K562 (cell line): ENCODE data around the gene CREG1. TPM values are rescaled to one million over a fixed set of nuclear protein-coding genes. Genes with fewer than 3 reads are reported as not detected.

Experiments used
- ATAC-seq: fragments of 200-7000 bp; cut with Tn5 transposase; 3 replicates; pipeline ENCODE4 v1.9.1; 2020; ENCODE audit warnings: moderate library complexity
- BruUV-seq: library from RNA; stranded (reverse); fragments of 400-500 nt; replicated peaks from 2 replicates; lab custom pipeline; 2021; lab: Mats Ljungman, UMichigan
- CTCF ChIA-PET: fragments of 300-600 bp; formaldehyde crosslinking; extraction: SDS; loops from one replicate; lab custom pipeline; 2021; ENCODE audit warnings: low intra/inter-chr PET ratio; lab: Yijun Ruan, JAX
- POLR2A ChIA-PET: fragments of 300-600, 350-650 bp; sonication (Branson Sonifier 250); formaldehyde crosslinking; extraction: SDS; loops from one replicate; lab custom pipeline; 2021; ENCODE audit warnings: antibody characterized with exemption, inconsistent platforms; lab: Yijun Ruan, JAX
- DNase-seq, 4 experiments: peaks; one replicate each; pipeline versions ENCODE4 v3.0.0 to v3.0.0-alpha.2; 2011 to 2018; ENCODE audit warnings: low spot score in 3 of 4, mixed read lengths in 3 of 4; ENCODE audit errors: extremely low read depth in 1 of 4
- FAIRE-seq: peaks from 2 replicates; lab custom pipeline; 2011; peaks lifted over from hg19 to GRCh38; lab: Jason Lieb, UNC
- H2AFZ ChIP-seq: 2 replicates; pipeline ENCODE4 v1.6.0; 2011; ENCODE audit warnings: low read depth, low read length, control low read depth, inconsistent platforms
- H3K27ac ChIP-seq: fragments of 200-600 bp; 3 replicates; pipeline ENCODE4 v1.8.0; 2011; ENCODE audit warnings: low read depth, mild to moderate bottlenecking, control low read depth, inconsistent platforms, low read length, moderate library complexity, mixed read lengths; ENCODE audit errors: extremely low read depth
- H3K27me3 ChIP-seq, 2 experiments: fragments of 300-600 bp in 1 of 2; 2 replicates in 1 of 2; 3 replicates in 1 of 2; pipeline versions ENCODE4 v1.6.0 to v1.8.0; 2011; ENCODE audit warnings: inconsistent platforms in 2 of 2, low read length in 2 of 2, mild to moderate bottlenecking in 1 of 2, mixed read lengths in 1 of 2, moderate library complexity in 1 of 2; ENCODE audit not compliant: control insufficient read depth in 2 of 2, insufficient read depth in 2 of 2
- H3K36me3 ChIP-seq: fragments of 300-600 bp; 3 replicates; pipeline ENCODE4 v1.8.0; 2011; ENCODE audit warnings: mild to moderate bottlenecking, low read length, inconsistent platforms; ENCODE audit not compliant: control insufficient read depth, insufficient read depth
- H3K4me1 ChIP-seq, 2 experiments: fragments of 200-600 bp in 1 of 2; replicated peaks in 1 of 2; 2 replicates in 1 of 2; 3 replicates in 1 of 2; pipeline versions ENCODE4 v1.5.1 to v1.8.0; 2011; ENCODE audit warnings: inconsistent platforms in 2 of 2, low read length in 2 of 2, mild to moderate bottlenecking in 1 of 2, mixed read lengths in 1 of 2, moderate library complexity in 1 of 2; ENCODE audit not compliant: control insufficient read depth in 2 of 2, insufficient read depth in 2 of 2
- H3K4me2 ChIP-seq: 2 replicates; pipeline ENCODE4 v1.6.1; 2011; ENCODE audit warnings: low read length, control low read depth, inconsistent platforms, mixed read lengths; ENCODE audit not compliant: insufficient read depth
- H3K4me3 ChIP-seq: fragments of 200-600 bp; sonication (generic), shearing (Covaris generic); 2 replicates; pipeline ENCODE4 v1.5.1; 2016; ENCODE audit warnings: control low read depth, inconsistent platforms
- H3K79me2 ChIP-seq: fragments of 200-600 bp; 3 replicates; pipeline ENCODE4 v1.8.0; 2011; ENCODE audit warnings: low read length, inconsistent platforms; ENCODE audit not compliant: control insufficient read depth, insufficient read depth
- H3K9ac ChIP-seq, 2 experiments: 2 replicates each; pipeline versions ENCODE4 v1.6.0 to v1.6.1; 2011; ENCODE audit warnings: low read depth in 2 of 2, low read length in 2 of 2, control low read depth in 1 of 2, inconsistent platforms in 1 of 2, mild to moderate bottlenecking in 1 of 2, mixed read lengths in 1 of 2; ENCODE audit not compliant: insufficient read depth in 1 of 2
- H3K9me1 ChIP-seq: one replicate; pipeline ENCODE4 v1.6.0; 2011; ENCODE audit warnings: inconsistent platforms, mild to moderate bottlenecking, low read length, moderate library complexity; ENCODE audit not compliant: control insufficient read depth, insufficient read depth
- H3K9me3 ChIP-seq: replicated peaks from 2 replicates; pipeline ENCODE4 v1.5.1; 2011; ENCODE audit warnings: low read depth, low read length, inconsistent platforms; ENCODE audit not compliant: control insufficient read depth, insufficient read depth
- H4K20me1 ChIP-seq: replicated peaks from 2 replicates; pipeline ENCODE4 v1.6.1; 2011; ENCODE audit warnings: low read length, inconsistent platforms, mixed read lengths; ENCODE audit not compliant: control insufficient read depth, insufficient read depth
- ZMIZ1 ChIP-seq, 2 experiments: fragments of 150-350 bp in 1 of 2; IDR thresholded peaks; 2 replicates each; pipeline ENCODE4 v1.6.1; 2012 to 2016; ENCODE audit warnings: low read depth in 2 of 2, low read length in 2 of 2, mild to moderate bottlenecking in 1 of 2, moderate library complexity in 1 of 2
- WGBS: fragments of 100-300 bp; shearing (Covaris generic); methylation state at CpG from one replicate; pipeline ENCODE4 v1.1.6; 2016; ENCODE audit warnings: low coverage, mixed read lengths; ENCODE audit not compliant: insufficient coverage; ENCODE audit errors: missing lambda C conversion rate; 5-methylcytosine and 5-hydroxymethylcytosine counted together
- in situ Hi-C: fragments of 300-500 bp; cut with MboI; formaldehyde crosslinking; loops from 4 replicates; pipeline ENCODE4 v1.15.0; 2018; ENCODE audit warnings: inconsistent platforms, mixed read lengths
- intact Hi-C: fragments of 100-400 bp; cut with micrococcal nuclease; formaldehyde crosslinking; loops from 2 replicates; pipeline ENCODE4 v1.14.2; 2022
- polyA plus RNA-seq, 8 experiments: library from polyadenylated mRNA; depleted of rRNA in 4 of 8; stranded (reverse) in 5 of 8; unstranded in 3 of 8; fragments of >200 nt; fragmentation: Nextera tagmentation in 2 of 8; fragmentation: Illumina TruSeq in 1 of 8; extraction: Ambion mirVana in 2 of 8; extraction: Trizol in 1 of 8; gene quantifications; 2 replicates each; pipeline versions ENCODE4 v1.2.1 to v1.2.3, GENCODE V29; 2011 to 2014; ENCODE audit warnings: inconsistent platforms in 1 of 8, missing spikeins in 1 of 8
- total RNA-seq, 7 experiments: library from RNA; depleted of rRNA in 6 of 7; stranded (reverse); fragments of >200 nt in 6 of 7; fragmentation: Illumina TruSeq in 2 of 7; extraction: Trizol in 2 of 7; gene quantifications; 2 replicates each; pipeline versions ENCODE4 v1.2.1 to v1.2.3, GENCODE V29; 2011 to 2021; ENCODE audit warnings: low replicate concordance in 1 of 7
- TF ChIP-seq, protein P1 (sequence below): sonication (generic); formaldehyde crosslinking; IDR thresholded peaks from 2 replicates; pipeline ENCODE4 v1.8.0; 2022; ENCODE audit warnings: mild to moderate bottlenecking, missing genetic modification reagents, borderline replicate concordance
- TF ChIP-seq, protein P2 (sequence below), 3 experiments: fragments of 200-800 bp in 1 of 3; fragments of 250-450 bp in 1 of 3; fragments of 450-650 bp in 1 of 3; sonication (Bioruptor Pico) in 1 of 3; sonication (Bioruptor generic) in 1 of 3; formaldehyde crosslinking in 1 of 3; IDR thresholded peaks; 2 replicates each; pipeline versions ENCODE4 v1.6.1 to v1.8.0; 2016 to 2022; ENCODE audit warnings: mild to moderate bottlenecking in 2 of 3, missing genetic modification characterization in 2 of 3, missing compliant biosample characterization in 1 of 3, moderate library complexity in 1 of 3

The CREG1 gene
- total and polyA plus RNA-seq, 9 of the 15 experiments (the other 6 are each of a cell fraction or from before 2014, with no cell fraction given) = 45.7 to 272 (median 161) TPM

- H3K9ac ChIP-seq = no peak overlapping the region
- no peak for FAIRE-seq
- TF ChIP-seq, protein P1, sequence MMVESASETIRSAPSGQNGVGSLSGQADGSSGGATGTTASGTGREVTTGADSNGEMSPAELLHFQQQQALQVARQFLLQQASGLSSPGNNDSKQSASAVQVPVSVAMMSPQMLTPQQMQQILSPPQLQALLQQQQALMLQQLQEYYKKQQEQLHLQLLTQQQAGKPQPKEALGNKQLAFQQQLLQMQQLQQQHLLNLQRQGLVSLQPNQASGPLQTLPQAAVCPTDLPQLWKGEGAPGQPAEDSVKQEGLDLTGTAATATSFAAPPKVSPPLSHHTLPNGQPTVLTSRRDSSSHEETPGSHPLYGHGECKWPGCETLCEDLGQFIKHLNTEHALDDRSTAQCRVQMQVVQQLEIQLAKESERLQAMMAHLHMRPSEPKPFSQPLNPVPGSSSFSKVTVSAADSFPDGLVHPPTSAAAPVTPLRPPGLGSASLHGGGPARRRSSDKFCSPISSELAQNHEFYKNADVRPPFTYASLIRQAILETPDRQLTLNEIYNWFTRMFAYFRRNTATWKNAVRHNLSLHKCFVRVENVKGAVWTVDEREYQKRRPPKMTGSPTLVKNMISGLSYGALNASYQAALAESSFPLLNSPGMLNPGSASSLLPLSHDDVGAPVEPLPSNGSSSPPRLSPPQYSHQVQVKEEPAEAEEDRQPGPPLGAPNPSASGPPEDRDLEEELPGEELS (CRISPR knock-in tag) = no peak
- TF ChIP-seq ZMIZ1 (IDR thresholded peaks at IDR 0.05; ENCODE audit: low read depth in 2 of 2, low read length in 2 of 2) = no peak
- TF ChIP-seq, protein P2, sequence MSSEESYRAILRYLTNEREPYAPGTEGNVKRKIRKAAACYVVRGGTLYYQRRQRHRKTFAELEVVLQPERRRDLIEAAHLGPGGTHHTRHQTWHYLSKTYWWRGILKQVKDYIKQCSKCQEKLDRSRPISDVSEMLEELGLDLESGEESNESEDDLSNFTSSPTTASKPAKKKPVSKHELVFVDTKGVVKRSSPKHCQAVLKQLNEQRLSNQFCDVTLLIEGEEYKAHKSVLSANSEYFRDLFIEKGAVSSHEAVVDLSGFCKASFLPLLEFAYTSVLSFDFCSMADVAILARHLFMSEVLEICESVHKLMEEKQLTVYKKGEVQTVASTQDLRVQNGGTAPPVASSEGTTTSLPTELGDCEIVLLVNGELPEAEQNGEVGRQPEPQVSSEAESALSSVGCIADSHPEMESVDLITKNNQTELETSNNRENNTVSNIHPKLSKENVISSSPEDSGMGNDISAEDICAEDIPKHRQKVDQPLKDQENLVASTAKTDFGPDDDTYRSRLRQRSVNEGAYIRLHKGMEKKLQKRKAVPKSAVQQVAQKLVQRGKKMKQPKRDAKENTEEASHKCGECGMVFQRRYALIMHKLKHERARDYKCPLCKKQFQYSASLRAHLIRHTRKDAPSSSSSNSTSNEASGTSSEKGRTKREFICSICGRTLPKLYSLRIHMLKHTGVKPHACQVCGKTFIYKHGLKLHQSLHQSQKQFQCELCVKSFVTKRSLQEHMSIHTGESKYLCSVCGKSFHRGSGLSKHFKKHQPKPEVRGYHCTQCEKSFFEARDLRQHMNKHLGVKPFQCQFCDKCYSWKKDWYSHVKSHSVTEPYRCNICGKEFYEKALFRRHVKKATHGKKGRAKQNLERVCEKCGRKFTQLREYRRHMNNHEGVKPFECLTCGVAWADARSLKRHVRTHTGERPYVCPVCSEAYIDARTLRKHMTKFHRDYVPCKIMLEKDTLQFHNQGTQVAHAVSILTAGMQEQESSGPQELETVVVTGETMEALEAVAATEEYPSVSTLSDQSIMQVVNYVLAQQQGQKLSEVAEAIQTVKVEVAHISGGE (CRISPR knock-in tag; IDR thresholded peaks at IDR 0.05) = no peak
- TF ChIP-seq, all 486 proteins: peak for 0
- Histone ChIP-seq H3K9me1 (no peaks in the 10 kb centered on the region), H3K27me3 (no peaks in the 10 kb centered on the region), H2AFZ (peak overlapping the region; percentile 22; the same call in 1 of the 2 replicates), H3K79me2 (no peaks in the 10 kb centered on the region), H3K4me1 (peaks cover 18 to 25% of the 10 kb centered on the region in 2 experiments), H4K20me1 (no peaks in the 10 kb centered on the region), H3K4me3 (no peak overlapping the region), H3K36me3 (no peaks in the 10 kb centered on the region), H3K9me3 (no peaks in the 10 kb centered on the region), H3K4me2 (no peak overlapping the region), H3K27ac (no peak overlapping the region)
- no TSS peak for BruUV-seq
- POLR2A ChIA-PET = interaction anchor here (0.9 kb wide), 1 partner anchor 11 kb away, joined by 3 read pairs; no protein-coding TSS in a partner anchor
- WGBS = 63% methylated on average over 5 of the region's 5 CpGs
- CTCF ChIA-PET = no interaction called here
- DNase-seq = no peak
- intact Hi-C loops = no loop called here
- ATAC-seq = no peak
- in situ Hi-C loops = no loop called here
Measured at GRCh38 chr1:167567663-167568062, 14.1 kb upstream of the CREG1 start.
